Brain pericyte (primary cell): ENCODE data around the gene PICK1.
"Not testable (repeated sequence)": the region's sequence is repeated elsewhere in the genome, so short reads cannot be mapped to it uniquely, and the experiment has no call there.

Source experiments
- DNase-seq: peaks from one replicate; pipeline ENCODE4 v3.0.0-alpha.2; 2012; ENCODE audit warnings: low read depth, low spot score

PICK1 gene

DNA sequence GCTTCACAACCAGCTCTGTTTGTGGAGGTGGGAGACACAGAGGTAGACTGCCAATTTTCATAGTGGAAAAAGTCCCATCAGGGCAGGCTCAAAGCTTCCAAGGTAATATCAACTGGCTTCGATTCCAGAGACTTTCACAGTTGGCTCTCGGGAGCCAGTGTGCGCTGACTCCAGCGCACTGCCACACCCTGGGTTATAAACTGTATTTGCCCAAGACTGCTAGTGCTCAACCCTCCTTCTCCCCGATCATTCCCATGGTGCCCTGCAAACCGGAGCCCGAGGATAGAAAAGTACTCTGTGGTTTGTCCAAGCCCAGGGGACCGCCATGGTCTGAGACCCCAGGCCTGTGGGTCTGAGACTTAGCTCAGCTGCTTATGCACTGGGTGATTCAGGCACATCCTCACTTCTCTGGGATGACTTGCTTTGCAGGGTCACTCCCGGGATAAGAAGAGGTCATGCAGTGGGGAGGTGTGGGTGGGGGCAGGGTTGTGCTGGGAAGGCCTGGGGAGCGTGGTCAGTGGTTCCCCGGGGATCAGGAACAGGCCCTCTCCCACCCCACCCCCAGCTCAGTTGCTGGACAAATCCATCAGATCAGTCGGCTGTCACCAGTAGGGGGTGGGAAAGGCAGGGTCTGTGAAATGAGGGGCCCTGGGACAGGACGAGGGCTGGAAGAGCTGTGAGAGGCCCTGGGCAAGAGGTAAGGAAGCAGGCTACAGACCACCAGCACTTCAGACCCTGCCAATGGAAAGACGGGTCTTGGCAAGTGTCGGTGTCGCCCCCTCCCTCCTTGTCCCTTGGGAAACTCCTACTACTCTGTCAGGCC is 26.7 kb upstream of the PICK1 start:
- no peak for DNase-seq

DNA sequence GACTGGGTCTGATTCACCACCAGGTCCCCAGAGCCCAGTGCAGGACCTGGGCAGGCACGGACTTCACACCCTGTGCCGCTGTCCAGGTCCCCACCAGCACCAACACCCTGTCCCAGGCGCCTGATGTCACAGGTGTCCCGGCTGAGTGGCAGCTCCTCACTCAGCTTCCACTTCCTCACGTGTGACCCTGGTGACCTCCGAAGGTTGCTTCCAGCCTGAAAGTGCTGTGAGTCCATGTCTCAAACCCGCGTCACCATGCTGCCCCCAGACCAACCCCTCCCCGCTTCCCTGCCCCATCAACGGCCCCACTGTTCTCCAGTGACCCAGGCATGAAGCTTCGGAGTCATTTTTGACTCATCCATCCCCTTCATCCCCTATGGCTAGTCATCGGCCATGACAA is 25.7 kb upstream of the PICK1 start:
- DNase-seq = no peak

DNA sequence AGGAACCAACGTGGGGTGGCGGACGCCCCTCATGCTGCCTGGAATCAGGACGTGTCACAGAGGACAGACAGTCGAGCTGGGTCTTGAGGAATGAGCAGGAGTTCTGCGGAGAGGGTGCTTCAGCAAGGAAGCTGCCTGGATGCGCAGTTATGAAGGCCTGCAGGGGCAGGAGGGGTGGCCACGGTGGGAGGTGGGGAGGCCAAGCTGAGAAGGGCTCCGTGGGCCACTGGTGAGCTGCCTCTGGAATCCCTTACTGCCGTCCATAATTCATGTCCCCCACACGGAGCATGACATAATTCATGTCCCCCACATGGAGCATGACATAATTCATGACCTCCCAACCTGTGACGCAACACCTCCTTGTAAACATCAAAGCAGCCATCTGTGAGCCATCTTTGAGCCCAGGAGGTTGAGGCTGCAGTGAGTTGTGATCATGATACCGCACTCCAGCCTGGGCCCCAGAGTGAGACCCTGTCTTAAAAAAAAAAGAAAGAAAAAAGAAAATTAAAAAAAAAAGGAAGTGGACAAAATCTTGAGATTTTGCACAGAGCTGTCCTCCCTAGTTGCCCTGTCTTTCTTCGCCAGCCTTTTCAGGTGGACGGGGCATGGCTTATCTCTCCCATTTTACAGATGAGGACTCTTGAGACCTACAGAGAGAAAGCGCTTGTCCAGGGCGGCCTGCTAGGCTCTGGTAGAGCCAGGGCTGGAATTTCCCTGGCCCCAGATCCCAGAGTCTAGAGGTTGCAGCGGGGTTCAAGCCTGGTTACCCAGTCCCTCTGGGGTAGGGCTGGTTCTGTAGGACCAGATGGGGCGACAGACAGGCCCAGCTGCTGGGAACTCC is 24.3 kb upstream of the PICK1 start:
- peak; percentile 49 for DNase-seq

DNA sequence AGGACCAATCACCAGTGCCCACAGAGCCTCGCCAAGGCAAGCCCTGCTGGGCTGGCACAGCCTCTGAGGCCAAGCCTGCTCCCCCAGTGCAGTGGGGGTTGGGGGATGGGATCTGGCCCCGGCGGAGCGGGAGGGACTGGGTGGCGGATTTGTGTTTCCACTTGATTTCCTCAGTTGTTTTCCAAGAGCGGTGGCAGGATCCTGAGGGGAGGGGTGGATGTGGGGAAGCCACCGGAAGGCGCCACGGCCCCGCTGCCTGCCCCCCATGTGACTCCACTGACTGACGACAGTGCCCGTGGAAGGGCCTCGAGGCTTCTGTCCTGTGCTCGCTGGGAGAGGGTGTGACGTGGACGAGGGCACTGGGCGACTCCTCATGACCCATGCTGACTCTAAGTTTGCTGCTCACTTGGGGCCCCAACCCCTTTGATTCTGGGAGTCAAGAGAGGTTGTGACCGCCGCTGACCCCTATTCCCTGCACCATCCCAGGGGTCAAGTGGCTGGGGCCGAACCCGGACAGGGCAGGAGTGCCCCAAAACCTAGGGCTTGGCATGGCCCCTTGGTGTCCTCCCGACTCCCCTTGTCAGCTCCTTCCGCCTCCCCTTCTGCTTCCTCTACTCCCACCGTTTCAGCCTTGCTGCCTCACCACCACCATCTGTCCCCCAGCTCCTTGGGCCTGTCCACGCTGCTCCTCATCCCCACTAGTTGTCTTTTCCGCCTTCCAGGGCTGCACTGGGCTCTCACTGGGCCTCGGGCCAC is 23.5 kb upstream of the PICK1 start:
- no peak for DNase-seq

DNA sequence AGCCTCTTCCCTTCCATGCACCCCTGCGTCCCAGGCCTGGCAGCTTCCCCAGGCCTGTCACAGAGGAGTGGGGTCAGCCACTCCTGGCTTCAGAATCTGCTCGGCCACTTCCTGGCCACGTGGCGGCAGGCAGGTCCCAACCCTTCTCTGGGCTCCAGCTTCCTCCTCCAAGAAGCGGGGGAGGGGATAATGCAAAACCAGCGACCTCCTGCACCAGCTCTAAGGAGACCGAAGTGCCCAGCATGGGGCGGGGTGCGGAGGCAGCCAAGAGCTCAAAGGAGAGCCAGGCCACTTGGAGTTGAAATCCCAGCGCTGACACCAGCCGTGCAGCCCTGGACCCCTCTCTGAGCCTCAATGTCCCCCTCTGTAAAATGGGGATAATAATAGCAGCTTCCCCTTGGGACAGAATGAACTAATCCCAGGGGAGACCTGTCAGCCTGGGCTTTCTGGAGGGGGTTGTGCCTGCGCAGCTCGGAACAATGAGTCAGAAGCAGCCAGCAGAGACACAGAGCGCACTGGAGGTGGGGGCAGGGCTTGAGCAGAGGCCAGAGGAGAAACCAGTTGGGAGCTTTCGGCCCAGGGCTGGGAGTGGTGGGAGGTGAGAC is 22.8 kb upstream of the PICK1 start:
- peak; percentile 47 for DNase-seq

DNA sequence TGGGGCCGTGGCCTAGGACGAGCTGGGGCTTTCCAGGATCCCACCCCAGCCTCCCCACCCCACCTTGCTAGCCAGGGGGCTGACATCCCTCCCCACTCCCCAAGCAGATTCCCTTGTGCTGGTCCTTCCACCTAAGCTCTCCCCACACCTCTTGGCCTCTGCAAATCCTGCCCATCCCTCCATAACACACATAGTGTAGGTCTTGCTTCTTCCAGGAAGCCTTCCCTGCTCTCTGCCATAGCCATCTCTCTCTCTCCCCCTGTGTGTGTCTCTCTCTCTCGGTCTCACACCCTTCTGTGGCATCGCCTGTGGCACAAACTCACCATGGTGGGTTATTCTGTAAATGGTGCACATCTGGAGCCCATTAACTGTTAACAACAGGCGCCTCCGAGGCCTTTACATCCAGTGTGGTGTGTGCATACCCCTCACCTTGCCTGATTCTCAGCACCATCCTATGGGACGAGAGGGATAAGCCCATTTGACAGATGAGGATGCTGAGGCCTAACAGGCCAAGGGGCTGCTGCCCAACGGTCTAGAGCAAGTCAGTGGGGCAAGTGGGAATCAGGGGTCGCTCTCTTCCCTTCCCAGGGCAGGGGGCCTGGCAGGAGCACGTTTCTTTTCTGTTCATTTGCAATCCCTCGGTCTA is 22.2 kb upstream of the PICK1 start:
- no peak for DNase-seq

DNA sequence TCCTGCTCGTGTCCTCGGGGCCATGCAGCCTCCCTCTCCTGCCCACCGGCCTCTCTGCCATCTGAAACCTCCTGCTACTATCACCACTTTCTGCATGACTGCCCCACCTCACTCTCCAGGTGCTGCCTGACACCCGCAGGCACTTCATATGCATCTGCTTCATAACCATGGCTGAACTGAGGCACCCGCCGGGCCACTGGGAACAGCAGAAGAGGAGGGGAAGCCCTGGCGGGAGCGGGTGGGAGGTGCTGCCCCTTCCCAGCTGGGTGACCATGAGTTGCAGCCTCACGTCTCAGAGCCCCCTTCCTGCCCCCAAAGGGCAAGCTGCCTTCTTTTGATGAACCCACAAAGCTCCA is 21.7 kb upstream of the PICK1 start:
- DNase-seq = no peak

DNA sequence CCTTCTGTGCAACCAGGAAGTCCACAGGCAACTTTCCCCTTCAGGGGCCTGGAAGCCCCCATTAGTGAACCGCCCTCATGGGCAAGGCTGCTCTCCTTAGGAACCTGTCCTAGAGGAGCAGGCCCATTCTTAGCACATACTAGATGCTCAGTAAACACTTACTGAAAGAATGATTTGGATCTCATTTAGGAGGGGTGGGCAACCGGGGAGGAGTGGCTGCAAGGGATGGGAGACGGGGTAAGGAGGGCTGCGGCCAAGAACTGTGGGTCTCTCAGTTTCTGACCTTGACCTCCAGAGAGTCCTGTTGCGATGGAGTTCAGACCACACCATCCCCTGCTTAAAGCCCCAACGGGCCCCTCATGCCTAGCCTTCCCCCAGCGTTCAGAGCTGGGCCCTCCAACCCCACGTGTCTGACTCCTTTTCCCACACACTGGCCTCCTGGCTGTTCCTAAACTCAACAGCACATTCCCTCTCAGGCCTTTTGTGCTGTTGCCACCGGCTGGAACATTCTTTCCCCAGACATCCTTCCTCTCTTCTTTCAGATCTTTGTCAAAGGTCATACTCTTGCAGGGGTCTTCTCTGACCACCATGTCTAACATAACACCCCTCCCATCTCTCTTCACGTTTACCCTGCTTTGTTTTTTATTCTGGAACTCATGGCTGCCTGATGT is 20.7 kb upstream of the PICK1 start:
- DNase-seq = no peak

DNA sequence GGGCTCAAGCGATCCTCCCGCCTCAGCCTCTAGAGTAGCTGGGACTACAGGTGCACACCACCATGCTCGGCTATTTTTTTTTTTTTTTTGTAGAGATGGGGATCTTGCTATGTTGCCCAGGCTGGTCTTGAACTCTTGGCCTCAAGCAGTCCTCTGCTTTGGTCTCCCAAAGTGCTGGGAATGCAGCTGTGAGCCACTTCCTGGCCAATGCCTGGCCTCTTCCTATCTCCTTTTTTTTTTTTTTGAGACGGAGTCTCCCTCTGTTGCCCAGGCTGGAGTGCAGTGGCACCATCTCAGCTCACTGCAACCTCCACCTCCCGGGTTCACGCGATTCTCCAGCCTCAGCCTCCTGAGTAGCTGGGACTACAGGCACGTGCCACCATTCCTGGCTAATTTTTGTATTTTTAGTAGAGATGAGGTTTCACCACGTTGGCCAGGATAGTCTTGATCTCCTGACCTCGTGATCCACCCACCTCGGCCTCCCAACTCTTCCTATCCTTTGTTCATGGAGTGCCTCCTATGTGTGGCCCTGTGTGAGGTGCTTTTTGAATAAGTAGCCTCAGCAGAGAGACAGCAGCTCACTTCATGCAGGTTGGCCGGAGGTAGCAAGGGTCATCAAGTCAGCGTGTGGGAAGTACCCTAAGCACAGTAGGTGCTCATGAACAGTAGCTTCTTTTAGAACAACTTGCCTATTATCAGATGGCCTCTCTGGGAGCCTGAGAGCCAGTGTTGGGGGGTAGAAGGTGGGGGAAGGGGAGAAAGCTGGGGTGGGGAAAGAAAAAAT is 19.6 kb upstream of the PICK1 start:
- DNase-seq = not testable (repeated sequence)

DNA sequence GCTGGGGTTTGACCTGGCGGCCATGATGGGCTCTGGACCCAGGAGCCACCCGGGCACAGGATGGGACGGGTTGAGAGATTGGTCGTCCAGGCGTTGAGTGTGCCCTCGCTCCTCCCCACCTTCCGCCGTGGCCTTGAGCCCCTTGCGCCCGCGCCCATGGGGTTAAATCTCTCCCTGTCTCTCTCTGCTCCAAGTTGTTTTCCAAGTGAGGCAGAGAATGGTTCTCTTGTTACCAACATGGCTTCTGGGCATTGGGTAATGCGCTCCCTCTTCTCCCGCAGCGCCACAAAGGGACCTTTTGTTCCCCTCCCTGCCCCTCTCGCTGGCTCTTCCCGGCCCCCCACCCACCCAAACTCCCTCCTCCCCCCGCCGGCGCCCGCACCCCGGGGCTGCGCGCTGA is 18.8 kb upstream of the PICK1 start:
- no peak for DNase-seq

DNA sequence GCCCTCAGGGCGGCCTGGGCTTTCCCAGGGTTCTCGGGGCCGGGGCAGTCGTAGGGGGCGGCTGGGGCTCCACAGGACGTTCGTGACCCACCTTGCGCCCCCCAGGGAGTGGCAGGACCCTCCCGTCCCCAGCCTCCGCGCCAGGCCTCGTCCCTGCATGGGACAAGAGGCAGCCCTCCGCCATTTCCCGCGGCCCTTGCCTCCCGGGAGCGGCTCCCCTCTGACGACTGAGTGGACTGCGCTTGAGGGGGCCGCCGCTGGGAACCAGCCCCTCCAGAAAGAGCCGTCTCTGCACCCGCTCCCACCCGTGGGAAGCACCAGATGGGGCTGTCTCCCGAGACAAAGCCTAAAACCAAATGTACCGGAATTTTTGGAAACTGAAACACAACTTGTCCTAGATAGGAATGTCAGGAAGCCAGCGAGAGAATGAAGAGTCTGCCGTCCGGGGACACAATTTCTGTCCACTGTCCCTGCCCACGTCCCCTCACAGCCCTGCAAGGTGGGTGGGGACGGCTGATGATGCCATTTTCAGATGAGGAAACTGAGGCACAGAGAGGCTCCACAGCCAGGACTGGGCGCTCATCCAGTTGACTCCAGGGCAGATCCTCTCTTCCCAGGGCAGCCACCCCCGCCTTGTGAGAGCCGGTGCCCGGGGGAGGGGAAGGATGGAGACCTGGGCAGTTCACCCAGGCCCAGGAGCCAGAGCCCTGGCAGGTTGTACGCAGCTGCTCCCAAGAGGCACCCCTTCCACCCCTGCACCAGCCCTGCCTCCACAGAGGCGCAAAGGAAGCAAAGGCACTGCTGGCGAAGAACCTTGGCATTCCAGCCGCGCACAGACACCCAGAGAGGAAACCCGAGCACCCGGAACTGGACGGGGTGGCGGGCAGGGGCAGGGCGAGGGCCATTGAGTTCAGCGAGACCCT is 18.1 kb upstream of the PICK1 start:
- no peak for DNase-seq

DNA sequence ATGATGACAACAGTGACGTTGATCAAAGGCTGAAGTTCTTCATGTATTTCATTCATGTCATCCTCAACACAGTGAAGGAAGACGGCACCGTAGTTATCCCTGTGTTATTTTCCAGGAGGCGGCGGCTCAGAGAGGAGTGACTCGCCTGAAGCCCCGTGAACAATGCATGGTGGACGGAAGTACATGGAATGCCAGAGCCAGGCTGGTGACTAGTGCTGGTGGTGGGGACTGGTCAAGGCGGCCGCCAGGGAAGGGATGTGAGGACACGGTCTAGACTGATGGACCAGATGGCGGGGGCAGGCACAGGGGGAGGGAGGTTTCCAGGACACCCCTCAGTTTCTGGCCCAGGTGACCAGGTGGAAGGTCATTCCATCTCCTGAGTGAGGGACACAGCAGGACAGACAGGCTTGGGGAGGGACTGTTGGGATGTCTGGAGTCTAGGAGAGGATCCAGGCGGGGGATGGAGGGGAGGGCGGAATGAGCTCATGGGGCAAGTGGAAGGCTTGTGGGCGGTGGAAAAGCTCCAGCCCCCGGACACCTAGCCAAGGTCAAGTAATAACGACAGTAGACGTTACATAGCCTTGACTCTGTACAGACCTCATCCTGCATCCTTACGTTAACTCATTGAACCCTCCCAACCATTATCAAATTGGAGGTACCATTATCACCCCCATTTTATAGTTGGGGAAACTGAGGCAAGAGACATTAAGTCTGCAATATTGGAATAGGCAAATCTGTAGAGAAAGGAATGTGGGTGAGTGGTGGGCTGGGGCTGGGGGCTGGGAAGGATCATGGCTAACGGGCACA is 16.0 kb upstream of the PICK1 start:
- DNase-seq = no peak

DNA sequence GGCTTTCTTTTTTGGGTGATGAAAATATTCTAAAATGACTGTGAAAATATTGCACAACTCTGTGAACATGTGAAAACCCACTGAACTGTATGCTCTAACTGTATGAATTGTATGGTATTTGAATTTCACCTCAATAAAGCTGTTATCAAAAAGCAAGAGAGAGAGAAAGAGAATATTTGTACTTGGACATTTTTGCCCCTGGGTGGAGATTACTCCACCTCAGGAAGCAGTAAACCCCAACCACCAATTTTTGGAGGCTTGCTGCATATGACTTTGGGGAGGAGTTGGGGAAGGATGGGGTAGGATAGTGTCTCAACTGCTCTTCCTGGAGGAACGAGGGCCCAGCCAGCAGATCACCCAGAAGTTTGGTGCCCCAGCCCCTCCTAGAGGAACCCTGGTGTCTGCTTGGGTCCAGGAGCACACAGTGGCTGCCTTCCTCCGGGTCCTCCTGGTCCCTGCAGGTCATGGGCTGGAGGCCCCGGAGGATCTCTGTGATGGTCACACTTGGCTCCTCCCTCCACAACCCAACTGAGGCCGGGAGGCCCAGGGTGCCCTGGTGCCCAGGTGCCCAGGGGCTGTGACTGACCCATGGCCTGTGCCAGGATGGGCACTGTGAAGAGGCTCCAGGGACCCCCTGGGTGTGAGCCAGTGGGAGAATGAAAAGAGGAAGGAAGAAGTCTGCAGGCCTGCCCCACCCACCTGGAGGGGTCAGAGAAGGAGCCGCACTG is 15.3 kb upstream of the PICK1 start:
- DNase-seq = no peak

DNA sequence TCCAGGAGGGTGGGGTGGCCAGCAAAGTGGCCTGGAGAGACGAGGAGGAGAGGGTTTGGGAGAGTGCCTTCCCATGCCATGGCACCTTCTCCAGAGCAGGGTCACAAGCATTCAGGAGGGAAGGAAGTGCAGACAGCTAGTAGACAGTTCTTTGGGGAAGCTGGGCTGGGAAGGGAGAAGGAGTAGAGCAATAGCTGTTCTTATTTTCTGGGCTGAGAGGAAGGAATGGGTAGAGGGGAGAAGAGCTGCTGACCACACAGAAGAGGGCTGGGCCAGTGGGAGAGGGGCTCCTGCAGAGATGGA is 14.8 kb upstream of the PICK1 start:
- DNase-seq = no peak

DNA sequence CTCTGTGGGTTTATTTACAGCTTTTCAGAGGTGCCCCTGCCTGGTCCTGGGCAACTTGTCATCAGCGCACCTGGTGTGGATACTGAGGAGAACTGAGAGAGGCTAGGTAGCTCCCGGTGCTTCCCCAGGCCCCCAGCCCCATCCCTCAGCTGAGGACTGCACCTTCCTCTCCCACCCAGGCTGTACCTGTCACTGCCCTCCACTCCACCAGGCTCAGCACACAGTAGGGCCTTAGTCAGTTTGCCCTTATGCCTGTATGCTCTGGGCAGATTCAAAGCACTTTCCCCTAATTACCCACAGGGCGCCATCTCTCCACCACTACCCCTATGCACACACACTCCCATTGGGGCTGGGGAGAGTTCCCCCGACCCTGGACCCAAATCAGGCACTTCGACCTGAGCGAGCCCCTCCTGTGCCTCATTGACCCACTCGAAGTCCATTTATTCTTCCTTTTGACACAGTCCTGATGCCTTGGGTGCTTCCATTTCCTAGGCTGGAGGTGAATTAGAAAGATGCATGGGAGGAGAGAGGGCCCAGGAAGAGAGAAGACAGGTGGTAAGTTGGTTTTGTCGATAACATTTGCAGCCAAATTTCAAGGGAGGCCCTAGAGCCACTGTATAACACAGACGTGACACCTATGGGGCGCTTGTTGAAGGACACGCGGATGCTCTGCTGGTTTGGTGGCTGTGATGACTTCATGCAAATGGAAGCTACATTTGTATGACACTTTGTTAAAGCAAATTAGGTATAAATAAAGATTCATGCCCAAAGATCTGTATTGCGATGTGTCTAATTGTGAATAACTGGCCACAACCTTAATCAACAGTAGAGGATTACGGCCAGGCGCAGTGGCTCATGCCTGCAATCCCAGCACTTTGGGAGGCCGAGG is 13.8 kb upstream of the PICK1 start:
- no peak for DNase-seq

DNA sequence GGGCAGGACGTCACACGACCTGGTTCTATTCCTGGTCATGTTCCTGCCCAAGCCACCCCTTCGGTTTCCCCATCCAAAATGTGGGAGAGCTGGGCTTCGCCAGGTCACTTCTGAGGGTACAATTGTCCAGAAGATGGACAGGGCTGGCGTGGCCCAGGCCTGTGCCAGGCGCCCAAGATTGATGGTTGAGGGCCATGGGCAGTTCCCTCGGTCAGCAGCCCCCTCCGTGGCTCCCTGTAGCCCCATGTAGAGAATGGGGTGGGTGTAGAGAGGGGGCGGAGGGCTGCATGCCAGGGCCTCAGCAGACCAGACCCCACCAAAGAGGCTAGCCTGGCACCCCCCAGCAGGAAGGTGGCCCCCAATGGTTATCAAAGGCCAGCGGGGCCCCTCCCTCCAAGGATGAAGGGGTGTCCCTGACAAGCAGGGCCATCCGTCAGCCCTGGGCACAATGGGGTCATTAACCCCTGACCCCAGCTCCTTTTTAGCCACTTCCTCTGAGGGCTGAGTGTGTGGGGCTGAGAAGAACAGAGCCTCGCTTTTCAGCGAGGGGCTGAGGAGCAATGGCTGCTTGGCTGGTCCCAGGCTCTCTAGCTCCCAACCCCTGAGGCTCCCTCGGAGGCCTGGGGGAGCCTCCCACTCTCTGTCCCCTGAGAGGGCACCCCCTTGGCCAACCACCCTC is 11.0 kb upstream of the PICK1 start:
- no peak for DNase-seq
